ENCODE data around the gene ASIC1. TPM values are rescaled to one million over a fixed set of nuclear protein-coding genes. Genes with fewer than 3 reads are reported as not detected.

The ASIC1 gene
- total RNA-seq, 1 experiment from 2014 or later: 2.7 TPM

DNA sequence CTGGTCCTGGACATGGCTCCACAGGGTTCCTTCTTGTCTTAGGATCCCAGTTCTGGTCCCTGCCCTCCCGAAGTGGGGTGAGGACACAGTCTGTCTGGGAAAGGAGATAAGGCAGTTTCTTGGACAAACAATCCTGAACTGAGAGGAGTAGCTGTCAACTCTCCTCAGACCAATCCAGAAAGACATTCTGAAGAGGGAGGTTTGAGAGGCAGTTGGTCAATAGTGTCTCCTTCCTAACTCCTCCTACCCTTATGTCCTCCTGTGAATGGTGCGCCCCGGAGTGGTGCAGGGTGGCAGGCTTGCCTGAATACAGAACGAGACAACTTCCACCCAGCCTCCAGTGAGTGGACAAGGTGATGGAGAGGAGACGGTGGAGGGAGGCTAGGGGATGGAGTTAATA, 15.4 kb upstream of the ASIC1 start:
- TF ChIP-seq, protein P1, sequence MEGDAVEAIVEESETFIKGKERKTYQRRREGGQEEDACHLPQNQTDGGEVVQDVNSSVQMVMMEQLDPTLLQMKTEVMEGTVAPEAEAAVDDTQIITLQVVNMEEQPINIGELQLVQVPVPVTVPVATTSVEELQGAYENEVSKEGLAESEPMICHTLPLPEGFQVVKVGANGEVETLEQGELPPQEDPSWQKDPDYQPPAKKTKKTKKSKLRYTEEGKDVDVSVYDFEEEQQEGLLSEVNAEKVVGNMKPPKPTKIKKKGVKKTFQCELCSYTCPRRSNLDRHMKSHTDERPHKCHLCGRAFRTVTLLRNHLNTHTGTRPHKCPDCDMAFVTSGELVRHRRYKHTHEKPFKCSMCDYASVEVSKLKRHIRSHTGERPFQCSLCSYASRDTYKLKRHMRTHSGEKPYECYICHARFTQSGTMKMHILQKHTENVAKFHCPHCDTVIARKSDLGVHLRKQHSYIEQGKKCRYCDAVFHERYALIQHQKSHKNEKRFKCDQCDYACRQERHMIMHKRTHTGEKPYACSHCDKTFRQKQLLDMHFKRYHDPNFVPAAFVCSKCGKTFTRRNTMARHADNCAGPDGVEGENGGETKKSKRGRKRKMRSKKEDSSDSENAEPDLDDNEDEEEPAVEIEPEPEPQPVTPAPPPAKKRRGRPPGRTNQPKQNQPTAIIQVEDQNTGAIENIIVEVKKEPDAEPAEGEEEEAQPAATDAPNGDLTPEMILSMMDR (conservative IDR thresholded peaks at IDR 0.05; ENCODE audit: low read depth, low read length): no peak
- no peak for TF ChIP-seq EZH2 (IDR thresholded peaks at IDR 0.05; ENCODE audit: borderline replicate concordance, low read depth, low read length, poor library complexity, severe bottlenecking)
- Histone ChIP-seq H3K4me1 (ENCODE audit: insufficient read depth, low read length, poor library complexity, severe bottlenecking) (no peaks in the 10 kb centered on the region), H3K9me3 (ENCODE audit: low read depth, low read length, poor library complexity, severe bottlenecking) (no peaks in the 10 kb centered on the region), H3K36me3 (ENCODE audit: insufficient read depth, low read length, poor library complexity, severe bottlenecking) (no peaks in the 10 kb centered on the region), H3K4me3 (ENCODE audit: low read depth, low read length, poor library complexity, severe bottlenecking) (no peak overlapping the region), H3K27ac (ENCODE audit: low read depth, low read length, poor library complexity, severe bottlenecking) (no peak overlapping the region), H3K27me3 (replicated peaks; ENCODE audit: insufficient read depth, low read depth, low read length, poor library complexity) (no peaks in the 10 kb centered on the region)
- POLR2A ChIA-PET (ENCODE audit: low non-redundant PET): no interaction called here
- no TSS peak for BruUV-seq (replicated peaks)
- intact Hi-C loops (cut with micrococcal nuclease; ENCODE audit: unreplicated experiment): no loop called here
- no peak for DNase-seq (ENCODE audit: low spot score)
- CTCF ChIA-PET: no interaction called here

DNA sequence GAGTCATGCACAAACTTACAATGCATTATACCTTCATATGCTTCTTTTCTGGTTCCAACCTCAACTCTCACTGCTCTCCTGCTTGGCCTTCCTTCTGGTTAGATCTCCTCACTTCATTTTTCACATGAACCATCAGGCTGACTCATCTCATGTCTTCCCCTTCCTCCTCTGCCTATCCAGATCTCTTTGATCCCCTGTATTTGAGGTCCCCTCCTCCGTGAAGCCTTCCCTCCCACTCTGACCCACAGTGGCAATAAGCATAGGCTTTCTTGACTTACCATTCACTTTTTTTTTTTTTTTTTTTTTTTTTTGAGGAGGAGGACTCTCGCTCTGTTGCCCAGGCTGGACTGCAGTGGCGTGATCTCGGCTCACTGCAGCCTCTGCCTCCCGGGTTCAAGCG, 14.7 kb upstream of the ASIC1 start:
- BruUV-seq (replicated peaks): no TSS peak
- DNase-seq (ENCODE audit: low spot score): no peak
- Histone ChIP-seq H3K9me3 (ENCODE audit: low read depth, low read length, poor library complexity, severe bottlenecking) (no peaks in the 10 kb centered on the region), H3K36me3 (ENCODE audit: insufficient read depth, low read length, poor library complexity, severe bottlenecking) (no peaks in the 10 kb centered on the region), H3K27me3 (replicated peaks; ENCODE audit: insufficient read depth, low read depth, low read length, poor library complexity) (no peaks in the 10 kb centered on the region), H3K4me1 (ENCODE audit: insufficient read depth, low read length, poor library complexity, severe bottlenecking) (no peaks in the 10 kb centered on the region), H3K4me3 (ENCODE audit: low read depth, low read length, poor library complexity, severe bottlenecking) (no peak overlapping the region), H3K27ac (ENCODE audit: low read depth, low read length, poor library complexity, severe bottlenecking) (no peak overlapping the region)
- CTCF ChIA-PET: interaction anchor here (1.2 kb wide), 1 partner anchor 13 kb away, joined by 3 read pairs; no protein-coding TSS in a partner anchor
- intact Hi-C loops (cut with micrococcal nuclease; ENCODE audit: unreplicated experiment): no loop called here
- POLR2A ChIA-PET (ENCODE audit: low non-redundant PET): no interaction called here
- TF ChIP-seq, protein P1 (conservative IDR thresholded peaks at IDR 0.05; ENCODE audit: low read depth, low read length): no peak
- TF ChIP-seq EZH2 (IDR thresholded peaks at IDR 0.05; ENCODE audit: borderline replicate concordance, low read depth, low read length, poor library complexity, severe bottlenecking): no peak

DNA sequence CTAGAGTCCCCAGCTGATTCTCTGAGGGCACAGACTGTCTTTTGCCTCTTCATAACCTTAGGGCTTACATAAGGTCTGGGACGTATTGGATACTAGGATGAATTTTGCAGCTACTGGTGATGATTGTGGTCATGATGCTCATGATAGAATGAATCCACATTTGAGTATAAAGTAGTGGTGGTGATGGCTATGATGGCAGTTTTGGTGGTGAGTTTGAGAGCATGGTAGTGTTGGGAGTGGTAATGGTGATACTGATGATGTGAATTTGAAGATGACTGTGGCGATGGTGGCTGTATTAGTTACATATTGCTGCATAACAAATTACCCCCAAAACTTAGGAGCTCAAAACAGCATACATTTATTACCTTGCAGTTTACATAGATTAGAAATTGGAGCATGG, 14.1 kb upstream of the ASIC1 start:
- no TSS peak for BruUV-seq (replicated peaks)
- intact Hi-C loops (cut with micrococcal nuclease; ENCODE audit: unreplicated experiment): no loop called here
- no peak overlapping the region for H3K4me3 ChIP-seq (ENCODE audit: low read depth, low read length, poor library complexity, severe bottlenecking)
- no peaks in the 10 kb centered on the region for H3K9me3 ChIP-seq (ENCODE audit: low read depth, low read length, poor library complexity, severe bottlenecking)
- ChIA-PET CTCF (interaction anchor here (0.6 to 1.2 kb wide), 3 partner anchors 13 to 75 kb away, joined by 3 to 21 read pairs (median 6); no protein-coding TSS in a partner anchor), POLR2A (ENCODE audit: low non-redundant PET) (no interaction called here)
- no peak overlapping the region for H3K27ac ChIP-seq (ENCODE audit: low read depth, low read length, poor library complexity, severe bottlenecking)
- H3K27me3 ChIP-seq (replicated peaks; ENCODE audit: insufficient read depth, low read depth, low read length, poor library complexity): no peaks in the 10 kb centered on the region
- TF ChIP-seq EZH2 (IDR thresholded peaks at IDR 0.05; ENCODE audit: borderline replicate concordance, low read depth, low read length, poor library complexity, severe bottlenecking): no peak
- TF ChIP-seq, protein P1 (conservative IDR thresholded peaks at IDR 0.05; ENCODE audit: low read depth, low read length): no peak
- H3K4me1 ChIP-seq (ENCODE audit: insufficient read depth, low read length, poor library complexity, severe bottlenecking): no peaks in the 10 kb centered on the region
- H3K36me3 ChIP-seq (ENCODE audit: insufficient read depth, low read length, poor library complexity, severe bottlenecking): no peaks in the 10 kb centered on the region
- no peak for DNase-seq (ENCODE audit: low spot score)
